GM18520 (cell line): ENCODE results near the gene PRSS12.

Experiments used
- ATAC-seq: cut with Tn5 transposase; IDR thresholded peaks from one replicate; pipeline ENCODE4 v1.9.1; 2021; ENCODE audit not compliant: unreplicated experiment

PRSS12 gene

GRCh38 chr4:118360106-118360505 lies 7.3 kb upstream of the PRSS12 start:
- ATAC-seq = no peak

DNA sequence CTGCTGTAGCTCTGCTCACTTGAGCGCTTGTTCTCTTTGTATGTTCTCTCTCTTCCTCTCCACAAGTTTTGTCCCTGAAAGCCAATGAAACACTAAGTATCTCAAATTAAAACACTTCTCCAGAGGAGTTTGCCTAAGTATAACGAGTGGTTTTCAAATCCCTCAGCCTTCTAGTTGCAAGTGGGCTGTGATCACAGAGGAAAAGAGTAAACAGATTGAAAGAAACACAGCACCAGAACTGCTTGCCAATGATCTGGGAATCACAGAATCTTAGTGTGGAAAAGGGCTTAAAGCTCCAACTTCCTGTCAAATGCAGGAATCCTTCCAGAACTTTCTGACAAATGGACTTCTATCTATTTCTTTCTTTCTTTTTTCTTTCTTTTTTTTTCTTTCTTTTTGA lies 4.8 kb upstream of the PRSS12 start:
- ATAC-seq = no peak

DNA sequence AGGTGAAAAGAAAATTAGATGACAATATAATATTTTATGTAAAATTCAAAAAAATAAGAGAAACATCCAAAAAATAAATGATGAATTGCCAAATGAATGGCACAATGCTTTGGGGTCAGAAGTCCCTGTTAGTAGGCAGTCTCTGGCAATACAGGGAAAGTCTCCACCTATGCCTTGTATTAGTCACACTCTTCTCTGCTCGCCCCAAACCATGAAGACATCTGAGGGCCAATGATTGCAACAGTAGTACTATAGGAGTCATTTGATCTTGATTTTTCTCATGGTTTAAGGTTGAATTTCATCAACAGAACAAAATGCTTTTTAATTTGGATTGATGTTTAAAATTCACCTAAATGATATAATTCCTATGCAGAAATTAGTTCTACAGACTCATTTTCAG lies 3.9 kb upstream of the PRSS12 start:
- ATAC-seq = no peak

DNA sequence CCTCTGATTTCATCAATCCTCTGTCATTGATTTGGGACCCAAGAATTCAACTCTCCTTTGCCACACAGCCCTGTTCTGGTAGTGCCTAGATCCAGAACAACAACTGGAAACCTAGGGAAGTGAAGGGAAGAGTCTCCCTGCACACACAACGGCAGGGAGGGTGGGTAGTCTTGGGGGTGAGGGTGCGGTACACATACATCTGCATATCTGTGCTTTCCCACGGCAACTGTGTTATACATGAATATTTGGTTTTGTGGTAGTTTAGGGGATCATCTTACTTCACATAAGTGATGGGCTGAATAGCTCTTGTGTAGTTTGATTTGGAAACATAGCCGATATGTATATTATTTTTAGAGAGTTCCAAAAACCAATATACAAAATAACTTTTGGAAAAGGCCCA lies 3.3 kb upstream of the PRSS12 start:
- no peak for ATAC-seq

DNA sequence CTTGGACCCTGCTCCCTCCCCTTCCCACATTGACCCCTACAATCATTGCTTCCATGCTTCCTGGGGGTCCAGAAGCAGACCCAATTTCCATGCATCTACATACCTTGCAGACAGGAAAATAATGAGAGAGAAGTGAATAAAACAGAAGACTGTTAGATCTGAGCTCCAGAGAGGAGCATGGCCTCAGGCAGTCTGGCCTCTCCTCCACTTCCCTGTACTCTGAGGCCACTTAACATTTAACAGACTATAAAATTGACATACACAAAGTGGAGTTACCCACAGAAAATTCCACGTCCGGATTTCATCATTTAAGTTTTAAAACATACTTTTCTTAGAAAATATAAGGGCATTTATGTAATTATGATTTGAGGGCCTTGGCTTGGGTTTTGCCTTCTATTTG lies 2.1 kb upstream of the PRSS12 start:
- no peak for ATAC-seq

- ATAC-seq = no peak
Measured at GRCh38 chr4:118353534-118354030, 779 bp upstream of the PRSS12 start.

GRCh38 chr4:118351851-118352827 lies 664 bp downstream of the PRSS12 start:
- ATAC-seq = no peak

- ATAC-seq = no peak
Measured at GRCh38 chr4:118350961-118351360, 1.8 kb downstream of the PRSS12 start.

GRCh38 chr4:118348886-118349285 lies 3.9 kb downstream of the PRSS12 start:
- ATAC-seq = no peak

DNA sequence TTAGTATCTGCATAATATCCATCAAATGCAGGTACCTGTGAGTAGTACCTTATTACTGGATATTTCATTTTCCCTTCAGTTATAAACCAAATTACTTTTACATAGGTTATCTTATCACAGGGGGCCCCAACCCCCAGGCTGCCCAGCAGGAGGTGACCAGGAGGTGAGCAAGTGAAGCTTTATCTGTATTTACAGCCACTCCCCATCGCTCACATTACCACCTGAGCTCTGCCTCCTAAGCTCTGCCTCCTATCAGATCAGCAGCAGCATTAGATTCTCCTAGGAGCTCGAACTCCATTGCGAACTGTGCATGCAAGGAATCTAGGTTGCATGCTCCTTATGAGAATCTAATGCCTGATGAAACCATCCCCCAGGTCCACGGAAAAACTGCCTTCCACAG lies 6.3 kb downstream of the PRSS12 start:
- ATAC-seq = no peak

- no peak for ATAC-seq
Measured at GRCh38 chr4:118345813-118346212, 7.0 kb downstream of the PRSS12 start.

DNA sequence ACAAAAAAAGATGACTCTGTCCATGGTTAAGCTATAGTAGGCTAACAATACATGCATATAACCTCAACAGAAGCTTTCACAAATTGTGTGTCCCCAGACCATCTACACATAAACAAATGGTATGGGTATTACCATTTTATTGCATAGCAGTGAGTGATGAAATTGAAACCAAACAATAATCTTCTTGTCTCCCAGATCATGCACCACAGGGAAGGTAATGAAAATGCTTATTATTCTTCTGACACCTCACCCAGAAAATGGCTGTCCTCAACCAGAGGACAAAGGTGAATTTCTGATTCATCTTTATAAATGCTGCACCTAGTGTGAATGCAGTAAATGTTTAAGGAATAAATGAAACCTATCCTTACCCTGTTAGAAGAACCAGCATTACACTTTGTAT lies 8.0 kb downstream of the PRSS12 start:
- ATAC-seq = no peak

DNA sequence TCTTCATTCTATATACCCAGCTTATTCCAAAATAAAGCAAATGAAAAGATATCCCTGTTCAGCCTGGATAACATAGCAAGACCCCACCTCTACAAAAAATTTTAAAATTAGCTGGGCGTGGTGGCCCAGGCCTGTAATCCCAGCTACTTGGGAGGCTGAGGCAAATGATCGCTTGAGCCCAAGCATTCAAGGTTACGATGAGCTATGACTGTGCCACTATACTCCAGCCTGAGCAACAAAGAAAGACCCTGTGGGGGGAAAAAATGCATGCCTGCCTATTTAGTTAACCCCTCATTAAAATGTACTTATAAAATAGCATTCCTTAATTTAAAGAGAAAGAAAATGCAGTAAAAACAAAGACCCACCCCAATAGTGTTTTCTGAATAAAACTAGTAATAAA lies 9.3 kb downstream of the PRSS12 start:
- ATAC-seq = no peak

GRCh38 chr4:118340109-118340508 lies 12.7 kb downstream of the PRSS12 start:
- ATAC-seq = no peak

DNA sequence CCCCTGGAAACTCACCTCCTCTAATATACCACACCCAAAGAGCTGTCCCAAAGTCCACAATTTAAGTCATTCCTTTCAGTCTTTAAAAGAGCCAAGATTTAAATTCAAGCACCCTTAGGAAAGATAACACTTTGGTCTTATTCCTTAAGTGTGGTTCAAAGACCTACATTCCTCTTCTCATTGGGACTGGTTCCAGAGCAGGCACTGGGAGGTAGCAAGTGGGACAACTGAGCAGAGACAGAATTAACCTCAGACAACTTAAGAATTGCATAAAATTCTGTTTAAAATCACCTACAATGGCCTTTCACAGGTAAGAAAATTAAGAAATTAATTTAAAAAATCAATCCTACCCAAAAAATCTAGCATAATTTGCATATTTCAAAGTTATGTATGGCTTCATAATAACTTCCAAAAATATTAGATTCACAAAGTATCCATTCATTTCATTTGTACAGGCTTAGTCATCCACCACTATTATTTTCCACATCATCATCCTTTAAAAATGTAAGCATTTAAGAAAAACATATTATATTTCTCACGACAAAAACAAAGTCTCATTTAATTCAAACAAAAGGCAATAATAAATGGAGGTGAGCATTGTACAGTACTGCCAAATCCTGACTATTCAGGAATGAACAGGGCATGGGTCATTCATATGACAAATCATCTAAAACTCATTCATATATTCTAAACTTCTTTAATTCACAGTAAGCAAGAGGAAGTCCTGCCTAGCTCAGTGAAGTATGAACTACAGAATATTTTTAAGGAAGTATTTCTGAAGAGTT lies 13.6 kb downstream of the PRSS12 start:
- ATAC-seq = no peak

DNA sequence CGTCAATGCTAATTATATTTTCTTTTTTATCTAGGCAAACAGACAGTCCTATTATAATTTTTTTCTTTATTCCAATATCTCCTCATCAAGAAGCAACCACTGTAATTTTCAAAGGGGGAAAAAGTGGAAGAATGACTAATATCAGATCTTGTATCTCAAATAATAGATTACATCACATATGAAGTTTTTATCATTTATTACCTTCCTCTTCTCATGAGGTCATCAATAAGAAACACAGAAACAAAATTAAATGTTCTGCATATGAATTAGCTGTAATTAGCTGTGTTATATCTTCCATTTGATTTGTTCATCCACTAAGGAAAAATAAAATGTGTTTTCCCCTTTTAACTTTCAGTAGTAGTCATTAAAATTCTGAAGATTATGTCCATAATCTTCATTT lies 14.3 kb downstream of the PRSS12 start:
- no peak for ATAC-seq

- no peak for ATAC-seq
Measured at GRCh38 chr4:118337954-118338353, 14.8 kb downstream of the PRSS12 start.

DNA sequence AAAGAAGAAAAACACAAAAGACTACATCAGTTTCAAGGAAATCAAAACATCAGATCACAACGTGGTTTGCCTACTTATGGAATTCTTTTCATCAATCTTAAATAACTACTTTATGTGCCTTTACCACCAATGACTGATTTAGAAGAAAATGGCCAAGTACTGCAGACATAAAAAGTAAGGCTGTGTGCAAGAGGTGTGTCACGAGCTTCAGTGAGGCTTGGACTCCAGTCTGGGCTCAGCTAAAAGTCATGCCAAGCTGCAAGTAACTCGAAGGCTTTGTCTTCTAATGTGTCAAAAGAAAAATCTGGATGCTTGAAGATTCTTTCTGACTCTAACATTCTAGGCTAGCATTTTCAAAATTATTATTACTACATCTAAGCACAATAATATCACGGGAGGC lies 17.0 kb downstream of the PRSS12 start:
- no peak for ATAC-seq

- no peak for ATAC-seq
Measured at GRCh38 chr4:118335324-118335723, 17.5 kb downstream of the PRSS12 start.

DNA sequence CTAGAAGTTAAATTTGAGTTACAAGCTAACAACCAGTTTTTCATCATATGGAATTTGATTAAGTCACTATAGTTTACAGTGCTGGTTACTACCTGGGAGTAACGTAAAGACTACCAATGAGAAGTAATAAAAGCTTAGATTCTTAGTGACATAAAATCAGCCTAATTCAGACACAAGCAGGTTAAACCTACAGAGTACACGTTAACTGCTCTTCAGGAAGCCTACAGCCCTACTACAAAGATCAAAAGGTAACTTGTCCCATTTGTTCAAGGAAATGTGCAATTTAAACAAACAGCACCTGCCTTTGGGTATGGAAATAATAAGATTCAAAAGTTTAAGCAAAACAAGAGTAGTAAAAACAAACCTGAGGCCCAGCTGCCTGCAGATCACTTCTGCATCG lies 21.5 kb downstream of the PRSS12 start:
- ATAC-seq = no peak

DNA sequence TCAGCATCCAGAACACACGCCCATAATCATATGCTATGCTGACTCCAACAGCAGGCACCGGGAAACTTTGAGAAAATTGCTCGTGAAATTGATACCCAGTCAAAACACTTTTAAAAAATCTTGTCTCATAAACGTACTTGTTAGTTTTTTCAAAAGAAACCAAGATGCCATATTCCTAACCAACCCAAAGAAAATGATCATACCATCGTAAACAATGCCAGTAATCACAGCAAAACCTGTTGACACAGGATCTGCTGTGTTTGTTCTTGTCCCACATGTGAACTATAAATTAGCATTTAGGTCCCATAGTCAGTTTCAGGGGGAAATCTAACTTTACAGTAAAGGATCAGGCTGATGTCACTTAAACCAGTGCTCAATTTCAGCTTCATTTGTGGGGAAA lies 23.0 kb downstream of the PRSS12 start:
- ATAC-seq = no peak
